NK-92 treated with Interleukin-12 subunit alpha and Interleukin-12 subunit beta, amount 100 ng/mL, for 24 hours (cell line): ENCODE measurements around the gene CFAP92.

ENCODE experiments used
- DNase-seq: peaks from one replicate; lab custom pipeline; 2025; lab: John Stamatoyannopoulos, UW

Gene CFAP92

GRCh38 chr3:129025108-129025507 lies 31.2 kb upstream of the CFAP92 start:
- DNase-seq: no peak

- DNase-seq: no peak
Measured at GRCh38 chr3:129023909-129024308, 30.0 kb upstream of the CFAP92 start.

DNA sequence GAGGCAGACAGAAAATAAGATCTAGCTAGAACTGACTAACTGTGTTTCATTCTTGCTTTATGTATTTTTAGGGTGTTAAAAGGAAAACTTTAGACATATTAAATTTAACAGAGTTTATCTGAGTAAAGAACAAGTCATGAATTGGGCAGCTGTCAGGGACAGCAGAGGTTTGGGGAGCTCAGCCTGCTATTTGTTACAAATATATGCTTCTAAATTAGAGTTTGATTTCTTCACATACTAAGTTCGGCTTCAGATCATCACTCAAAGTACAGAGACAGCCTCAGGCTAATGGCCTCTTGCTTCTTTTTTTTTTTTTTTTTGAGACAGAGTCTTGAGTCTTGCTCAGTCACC lies 29.1 kb upstream of the CFAP92 start:
- DNase-seq: no peak

- no peak for DNase-seq
Measured at GRCh38 chr3:129022114-129023007, 28.5 kb upstream of the CFAP92 start.

DNA sequence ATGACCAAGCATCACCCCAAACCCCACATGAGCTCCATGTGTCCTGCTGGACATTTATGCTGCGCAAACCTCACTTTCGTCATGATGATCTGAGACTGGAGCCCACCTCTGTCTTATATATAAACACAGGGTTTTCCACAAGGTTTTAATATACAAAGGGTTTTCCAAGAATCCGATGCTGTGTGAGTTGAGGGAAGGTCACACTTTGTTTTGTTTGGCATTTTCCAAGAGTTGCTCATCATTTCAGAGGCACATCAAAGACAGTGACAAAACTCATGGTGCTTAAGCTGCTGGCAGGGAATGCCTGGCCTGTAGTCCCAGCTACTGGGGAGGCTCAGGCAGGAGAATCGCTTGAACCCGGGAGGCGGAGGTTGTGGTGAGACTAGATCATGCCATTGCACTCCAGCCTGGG lies 27.3 kb upstream of the CFAP92 start:
- DNase-seq: no peak

DNA sequence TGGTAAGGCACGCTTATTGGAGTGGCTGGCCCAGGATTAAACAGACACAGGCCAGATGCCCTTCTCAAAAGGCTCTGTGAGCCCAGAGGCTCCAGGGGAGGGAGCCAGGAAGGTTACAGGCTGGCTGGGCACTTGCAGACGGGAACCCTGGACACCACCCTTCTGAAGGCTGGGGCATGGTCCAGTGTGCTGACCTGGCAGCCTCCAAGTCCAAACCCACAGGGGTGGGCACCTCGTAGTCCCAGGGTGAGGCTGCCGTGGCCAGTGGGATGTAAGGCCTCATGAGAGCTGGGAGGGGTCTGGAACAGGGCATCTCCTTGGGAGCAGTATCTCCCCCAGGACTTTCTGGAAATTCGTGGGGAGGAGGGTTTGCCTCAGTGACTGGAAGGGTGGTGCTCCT lies 26.8 kb upstream of the CFAP92 start:
- no peak for DNase-seq

DNA sequence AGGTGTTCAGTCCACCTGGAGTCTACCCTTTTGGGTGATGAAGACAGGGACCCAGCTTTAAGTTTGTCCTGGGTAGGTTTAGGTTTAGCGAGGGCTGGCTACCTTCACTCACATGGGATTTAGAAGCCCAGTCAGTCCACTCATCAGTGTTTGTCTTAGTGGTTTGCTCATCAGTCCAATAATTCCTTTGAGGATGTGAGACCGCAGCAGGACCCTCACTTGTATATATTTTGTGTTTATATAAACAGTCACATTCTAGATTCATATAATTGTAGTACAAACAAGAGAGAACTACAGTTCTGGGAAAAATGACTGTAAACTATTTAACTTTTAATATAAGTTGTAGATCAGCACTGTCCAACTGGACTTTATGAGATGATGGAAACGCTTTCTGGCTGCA lies 25.4 kb upstream of the CFAP92 start:
- no peak for DNase-seq

DNA sequence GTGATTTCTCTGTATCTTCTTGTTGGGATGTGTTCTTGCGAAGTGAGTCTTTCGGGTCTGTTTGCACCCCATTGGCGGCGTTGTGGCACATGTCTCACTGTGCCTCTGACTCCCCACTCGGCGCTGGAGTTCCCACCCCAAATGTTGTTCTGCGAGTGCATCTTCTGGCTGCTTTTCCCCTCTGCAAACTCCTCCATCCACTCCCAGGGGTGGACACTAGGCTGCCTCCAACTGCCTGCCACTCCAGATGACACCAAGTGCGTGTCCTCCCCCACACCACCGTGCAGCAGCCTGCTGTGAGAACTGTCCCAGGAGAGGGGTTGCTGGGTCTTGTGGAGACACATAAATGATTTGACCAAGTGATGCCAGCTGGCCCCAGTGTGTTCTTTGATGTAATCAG lies 24.9 kb upstream of the CFAP92 start:
- no peak for DNase-seq

GRCh38 chr3:129018271-129018670 lies 24.4 kb upstream of the CFAP92 start:
- DNase-seq: no peak

DNA sequence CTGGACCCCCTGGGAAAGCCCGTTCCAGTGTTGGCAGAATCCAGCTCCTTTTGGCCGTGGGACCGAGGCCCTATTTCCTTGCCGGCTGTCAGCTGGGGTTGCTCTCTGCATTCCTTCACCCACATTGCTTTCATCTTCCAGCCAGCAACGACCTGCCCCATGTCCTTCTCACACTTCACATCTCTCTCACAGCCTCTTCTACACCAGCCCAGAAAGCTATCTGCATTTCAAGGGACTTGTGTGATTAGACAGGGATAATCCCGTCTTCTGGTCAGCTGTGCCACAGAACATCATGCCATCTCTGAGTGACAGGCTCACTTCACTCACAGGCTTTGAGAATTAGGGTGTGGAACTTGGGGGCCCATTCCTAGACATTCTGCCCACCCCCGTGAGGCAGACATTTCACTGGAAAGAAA lies 23.6 kb upstream of the CFAP92 start:
- no peak for DNase-seq

- no peak for DNase-seq
Measured at GRCh38 chr3:129016720-129017483, 23.0 kb upstream of the CFAP92 start.

GRCh38 chr3:129016356-129016719 lies 22.5 kb upstream of the CFAP92 start:
- DNase-seq: no peak

DNA sequence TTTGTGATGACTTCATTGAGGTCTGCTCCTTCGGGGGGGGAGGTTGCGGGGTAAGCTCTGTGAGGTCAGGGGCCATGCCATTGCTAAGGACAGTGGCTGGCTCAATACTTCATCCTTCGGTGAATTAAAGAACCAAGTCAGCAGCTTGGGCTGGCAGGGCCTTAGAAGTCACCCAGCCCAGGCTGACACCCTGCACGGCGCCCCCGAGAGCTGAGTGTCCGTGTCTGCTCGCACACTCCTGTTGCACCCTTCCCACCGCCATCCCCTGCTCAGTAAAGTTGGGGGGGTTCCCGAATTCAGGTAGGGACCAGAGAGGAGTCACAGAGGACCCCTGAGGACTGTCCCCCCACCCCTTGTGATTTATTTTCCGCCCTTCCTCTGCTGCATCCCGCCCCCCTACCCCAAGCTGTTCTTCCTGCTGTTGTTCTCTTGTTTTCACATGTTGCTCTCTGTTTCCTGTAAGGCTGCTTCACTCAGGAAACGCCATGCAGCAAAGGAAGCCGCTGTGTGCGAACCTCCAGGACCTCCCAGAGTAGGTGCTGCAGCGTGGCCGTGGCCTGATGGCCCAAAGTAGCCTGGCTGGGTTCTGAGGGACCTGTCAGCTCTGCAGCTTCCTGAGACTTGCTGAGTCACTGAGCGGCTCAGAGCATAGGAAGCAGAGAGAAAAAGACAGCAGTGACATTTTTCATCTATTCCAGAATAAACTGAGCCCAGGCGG lies 21.7 kb upstream of the CFAP92 start:
- no peak for DNase-seq

DNA sequence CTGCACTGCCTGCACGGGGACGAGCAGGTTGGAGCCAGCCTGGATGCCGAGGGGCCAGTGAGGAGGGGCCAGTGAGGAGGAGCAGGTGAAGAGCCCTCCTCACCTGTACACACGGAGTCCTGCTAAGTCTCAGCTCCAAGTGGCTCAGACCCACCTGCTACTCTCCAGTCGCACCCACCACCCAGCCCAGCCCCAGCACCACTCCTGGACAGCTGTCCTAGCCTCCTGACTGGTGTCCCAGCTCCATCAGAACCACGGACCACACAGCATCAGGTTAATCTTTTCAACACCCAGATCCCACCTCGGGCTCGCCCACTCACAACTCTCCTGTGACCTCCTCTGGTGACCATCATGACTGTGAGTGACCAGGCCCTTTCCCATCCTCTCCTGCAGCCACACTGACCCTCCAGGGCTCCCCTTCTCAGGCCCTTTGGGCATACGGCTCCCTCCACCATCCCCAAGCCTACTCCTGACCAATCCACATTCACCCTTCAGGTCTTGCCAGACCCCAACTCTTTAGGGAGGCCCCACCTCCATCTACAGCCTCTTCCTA lies 21.0 kb upstream of the CFAP92 start:
- no peak for DNase-seq

- DNase-seq: no peak
Measured at GRCh38 chr3:129014148-129014547, 20.3 kb upstream of the CFAP92 start.

- no peak for DNase-seq
Measured at GRCh38 chr3:129013491-129013891, 19.6 kb upstream of the CFAP92 start.

- no peak for DNase-seq
Measured at GRCh38 chr3:129010310-129010956, 16.6 kb upstream of the CFAP92 start.

- DNase-seq: no peak
Measured at GRCh38 chr3:129009266-129009665, 15.4 kb upstream of the CFAP92 start.

- DNase-seq: no peak
Measured at GRCh38 chr3:129007792-129008191, 13.9 kb upstream of the CFAP92 start.

DNA sequence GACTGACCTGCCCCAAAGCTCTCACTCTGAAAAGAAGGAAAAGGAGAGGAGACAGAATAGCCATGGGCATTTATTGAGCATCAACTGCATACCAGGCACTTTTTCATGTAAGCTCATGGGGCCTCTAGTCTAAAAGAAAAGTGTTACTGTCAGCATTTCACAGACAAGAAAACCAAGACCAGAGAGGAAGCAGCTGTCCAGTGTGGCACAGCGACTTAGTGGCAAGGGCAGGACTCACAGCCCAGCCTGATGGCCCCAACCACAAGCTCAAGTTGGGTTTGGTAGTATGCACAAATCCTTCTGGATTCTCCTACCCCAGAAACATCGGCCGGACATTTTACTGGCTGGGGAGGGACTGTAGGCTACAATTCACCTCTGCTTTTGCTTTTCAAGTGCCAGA lies 13.0 kb upstream of the CFAP92 start:
- DNase-seq: no peak

GRCh38 chr3:129005526-129006303 lies 11.8 kb upstream of the CFAP92 start:
- DNase-seq: no peak
